GM19455 (cell line): ENCODE results near the gene ANP32B.
"Not testable (repeated sequence)": the region's sequence is repeated elsewhere in the genome, so short reads cannot be mapped to it uniquely, and the experiment has no call there.

Experiments
- ATAC-seq: cut with Tn5 transposase; IDR thresholded peaks from one replicate; pipeline ENCODE4 v1.9.1; 2021; ENCODE audit not compliant: unreplicated experiment

Gene ANP32B

GRCh38 chr9:97962575-97962974 is 20.6 kb upstream of the ANP32B start:
- ATAC-seq = no peak

GRCh38 chr9:97963232-97963631 is 19.9 kb upstream of the ANP32B start:
- ATAC-seq = no peak

GRCh38 chr9:97964901-97965300 is 18.2 kb upstream of the ANP32B start:
- no peak for ATAC-seq

- ATAC-seq = no peak
These were observed 16.6 kb upstream of the ANP32B start for GRCh38 chr9:97966493-97966892.

- ATAC-seq = no peak
These were observed 14.1 kb upstream of the ANP32B start for GRCh38 chr9:97969014-97969413.

GRCh38 chr9:97970165-97970564 is 13.0 kb upstream of the ANP32B start:
- ATAC-seq = no peak

- ATAC-seq = no peak
These were observed 10.4 kb upstream of the ANP32B start for GRCh38 chr9:97972753-97973152.

GRCh38 chr9:97975376-97975775 is 7.8 kb upstream of the ANP32B start:
- ATAC-seq = no peak

- ATAC-seq = not testable (repeated sequence)
These were observed 6.5 kb upstream of the ANP32B start for GRCh38 chr9:97976633-97977032.

- no peak for ATAC-seq
These were observed 4.6 kb upstream of the ANP32B start for GRCh38 chr9:97978371-97979130.

- no peak for ATAC-seq
These were observed 3.2 kb upstream of the ANP32B start for GRCh38 chr9:97979788-97980478.

- no peak for ATAC-seq
These were observed 2.7 kb upstream of the ANP32B start for GRCh38 chr9:97980479-97980803.

- no peak for ATAC-seq
These were observed 2.0 kb upstream of the ANP32B start for GRCh38 chr9:97980918-97981845.

GRCh38 chr9:97981846-97982682 is 1.1 kb upstream of the ANP32B start:
- no peak for ATAC-seq

- peak; percentile 12 for ATAC-seq
These were observed 547 bp downstream of the ANP32B start for GRCh38 chr9:97983589-97984187.

GRCh38 chr9:97984188-97985057 is 1.3 kb downstream of the ANP32B start:
- peak; percentile 29 for ATAC-seq

GRCh38 chr9:97985058-97985861 is 2.1 kb downstream of the ANP32B start:
- ATAC-seq = peak; percentile 9

- ATAC-seq = no peak
These were observed 4.3 kb downstream of the ANP32B start for GRCh38 chr9:97987487-97987886.

- no peak for ATAC-seq
These were observed 7.1 kb downstream of the ANP32B start for GRCh38 chr9:97990259-97990658.
